ENCODE measurements around the gene CDK5R2. TPM values are rescaled to one million over a fixed set of nuclear protein-coding genes. Genes with fewer than 3 reads are reported as not detected.

CDK5R2 gene
- total RNA-seq, 2 experiments from 2014 or later, result not detected

DNA sequence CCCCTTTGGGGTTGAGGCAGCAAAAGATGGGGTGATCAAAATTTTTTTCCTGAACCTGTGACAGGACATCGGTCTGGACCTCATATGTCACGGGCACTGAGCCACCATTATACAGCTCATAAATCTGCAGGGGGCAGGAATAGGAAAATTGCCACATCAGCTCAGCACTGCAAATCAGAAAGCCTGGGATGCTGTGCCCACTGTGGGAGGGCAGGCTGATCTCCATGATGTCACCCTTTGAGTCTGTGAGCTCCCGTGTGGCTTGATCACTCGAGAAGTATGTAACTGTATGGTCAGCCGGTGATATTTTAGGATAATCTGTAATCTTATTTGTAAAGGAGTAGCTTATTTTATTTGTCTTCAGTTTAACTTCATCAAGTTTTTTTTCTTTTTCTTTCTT is 51.4 kb downstream of the CDK5R2 start:
- Mint-ChIP-seq H3K36me3 (no peaks in the 10 kb centered on the region), H3K4me1 (no peaks in the 10 kb centered on the region), H3K4me3 (no peak overlapping the region), H3K27ac (no peak overlapping the region), H3K9me3 (no peaks in the 10 kb centered on the region), H3K27me3 (peaks cover 19% of the 10 kb centered on the region)
- ATAC-seq (ENCODE audit: low read depth) (no peak), DNase-seq (no peak)
- POLR2A ChIA-PET, result interaction anchor here (0.8 kb wide), 1 partner anchor 34 kb away, joined by 13 read pairs; no protein-coding TSS in a partner anchor

Small RNA genes within 50 kb of the gene (microRNA-seq; reads per million reads assigned to microRNA genes)
- gene MIR375, result 2.8 reads per million

Other genes with a start within 250 kb of the CDK5R2 start
- 10 to 100 TPM; 24.1 to 26.2 TPM for gene TTLL4, start 248.8 kb upstream of the CDK5R2 start, total RNA-seq
- 1 to 10 TPM; 3.0 to 4.7 TPM for gene CYP27A1, start 177.5 kb upstream of the CDK5R2 start, total RNA-seq
- not detected for gene PRKAG3, start 127.9 kb upstream of the CDK5R2 start, total RNA-seq
- not detected for gene WNT6, start 99.9 kb upstream of the CDK5R2 start, total RNA-seq
- gene WNT10A, start 78.8 kb upstream of the CDK5R2 start, total RNA-seq, result 1 to 10 TPM; 1.9 to 2.5 TPM
- gene FEV, start 25.5 kb downstream of the CDK5R2 start, total RNA-seq, result not detected
- gene CRYBA2, start 33.8 kb downstream of the CDK5R2 start, total RNA-seq, result not detected
- gene CFAP65, start 81.8 kb downstream of the CDK5R2 start, total RNA-seq, result not detected
- not detected for gene IHH, start 101.3 kb downstream of the CDK5R2 start, total RNA-seq
- 10 to 100 TPM; 16.7 to 17.1 TPM for gene NHEJ1, start 201.1 kb downstream of the CDK5R2 start, total RNA-seq
- gene SLC23A3, start 210.4 kb downstream of the CDK5R2 start, total RNA-seq, result 1 to 10 TPM; 4.4 to 4.7 TPM
- gene CNPPD1, start 217.3 kb downstream of the CDK5R2 start, total RNA-seq, result 10 to 100 TPM; 77.3 to 77.6 TPM
- gene RETREG2, start 218.6 kb downstream of the CDK5R2 start, total RNA-seq, result 100 to 1,000 TPM; 129 TPM
- 10 to 100 TPM; 68.1 to 69.8 TPM for gene ZFAND2B, start 247.1 kb downstream of the CDK5R2 start, total RNA-seq